ENCODE measurements around the gene ERGIC2.
"Not testable (repeated sequence)": the region's sequence is repeated elsewhere in the genome, so short reads cannot be mapped to it uniquely, and the experiment has no call there.

Gene ERGIC2

GRCh38 chr12:29380536-29381523 lies at the start of gene ERGIC2:
TSS of gene ERGIC2 (minus strand) at chr12:29381172. CDS start at chr12:29371633, 9,539 bp downstream.
- peak; percentile 81 to 97 for DNase-seq

- no peak for DNase-seq
Observed at GRCh38 chr12:29430716-29431044, 49.7 kb upstream of the ERGIC2 start.

GRCh38 chr12:29429999-29430715 lies 49.2 kb upstream of the ERGIC2 start:
- no peak for DNase-seq

GRCh38 chr12:29428633-29429032 lies 47.7 kb upstream of the ERGIC2 start:
- no peak for DNase-seq

- DNase-seq: no peak
Observed at GRCh38 chr12:29427964-29428363, 47.0 kb upstream of the ERGIC2 start.

- DNase-seq: no peak
Observed at GRCh38 chr12:29426498-29426897, 45.5 kb upstream of the ERGIC2 start.

- no peak for DNase-seq
Observed at GRCh38 chr12:29425722-29426121, 44.8 kb upstream of the ERGIC2 start.

GRCh38 chr12:29416748-29417147 lies 35.8 kb upstream of the ERGIC2 start:
- DNase-seq: no peak

- DNase-seq: no peak
Observed at GRCh38 chr12:29415111-29415510, 34.1 kb upstream of the ERGIC2 start.

- DNase-seq: no peak
Observed at GRCh38 chr12:29414368-29414767, 33.4 kb upstream of the ERGIC2 start.

- no peak for DNase-seq
Observed at GRCh38 chr12:29405561-29405960, 24.6 kb upstream of the ERGIC2 start.

- no peak for DNase-seq
Observed at GRCh38 chr12:29403991-29404390, 23.0 kb upstream of the ERGIC2 start.

- no peak for DNase-seq
Observed at GRCh38 chr12:29402437-29402836, 21.5 kb upstream of the ERGIC2 start.

- no peak for DNase-seq
Observed at GRCh38 chr12:29398495-29398894, 17.5 kb upstream of the ERGIC2 start.

- no peak for DNase-seq
Observed at GRCh38 chr12:29396774-29397173, 15.8 kb upstream of the ERGIC2 start.

GRCh38 chr12:29395356-29395755 lies 14.4 kb upstream of the ERGIC2 start:
- DNase-seq: no peak

GRCh38 chr12:29390419-29390818 lies 9.4 kb upstream of the ERGIC2 start:
- not testable (repeated sequence) for DNase-seq

- DNase-seq: no peak
Observed at GRCh38 chr12:29389295-29389919, 8.4 kb upstream of the ERGIC2 start.

- DNase-seq: not testable (repeated sequence)
Observed at GRCh38 chr12:29386084-29386680, 5.2 kb upstream of the ERGIC2 start.

GRCh38 chr12:29385194-29385593 lies 4.2 kb upstream of the ERGIC2 start:
- DNase-seq: not testable (repeated sequence)

- DNase-seq: no peak
Observed at GRCh38 chr12:29382251-29382650, 1.3 kb upstream of the ERGIC2 start.

- DNase-seq: no peak
Observed at GRCh38 chr12:29376118-29376517, 4.9 kb downstream of the ERGIC2 start.

GRCh38 chr12:29374913-29375312 lies 6.1 kb downstream of the ERGIC2 start:
- DNase-seq: no peak
